GM12878 (cell line): ENCODE data around the gene ZNF692. TPM values are rescaled to one million over a fixed set of nuclear protein-coding genes. Genes with fewer than 3 reads are reported as not detected.
A peak's percentile ranks its signal among the peaks of the same experiment; 100 is the strongest.

ENCODE experiments used
- BCL11A ChIP-seq: IDR thresholded peaks from 2 replicates; pipeline ENCODE4 v1.6.1; 2011; ENCODE audit warnings: low read depth, low read length
- CBFB ChIP-seq: IDR thresholded peaks from 2 replicates; pipeline ENCODE4 v1.6.1; 2016; ENCODE audit warnings: antibody characterized with exemption, low read depth
- CBX3 ChIP-seq: fragments of 200-600 bp; sonication (generic); IDR thresholded peaks from 2 replicates; pipeline ENCODE4 v1.6.1; 2016; ENCODE audit warnings: low read depth, borderline replicate concordance
- DPF2 ChIP-seq: fragments of 450-650 bp; IDR thresholded peaks from 2 replicates; pipeline ENCODE4 v1.6.1; 2017; ENCODE audit warnings: mild to moderate bottlenecking
- E4F1 ChIP-seq: fragments of 450-650 bp; IDR thresholded peaks from 2 replicates; pipeline ENCODE4 v1.6.1; 2018; ENCODE audit warnings: borderline replicate concordance, mild to moderate bottlenecking; ENCODE audit not compliant: partially characterized antibody
- JUND ChIP-seq: IDR thresholded peaks from 2 replicates; pipeline ENCODE4 v1.6.1; 2012; ENCODE audit warnings: low read depth, mild to moderate bottlenecking, low read length, improper control_type of control experiment, moderate library complexity
- PKNOX1 ChIP-seq: fragments of 450-650 bp; IDR thresholded peaks from 2 replicates; pipeline ENCODE4 v1.6.1; 2016; ENCODE audit warnings: mild to moderate bottlenecking
- PML ChIP-seq: IDR thresholded peaks from 2 replicates; pipeline ENCODE4 v1.6.1; 2012; ENCODE audit warnings: low read length, inconsistent platforms
- RELB ChIP-seq: fragments of 450-650 bp; IDR thresholded peaks from 2 replicates; pipeline ENCODE4 v1.6.1; 2017; ENCODE audit warnings: low read depth, mild to moderate bottlenecking, moderate library complexity
- SREBF2 ChIP-seq: IDR thresholded peaks from 2 replicates; pipeline ENCODE4 v1.6.1; 2012; ENCODE audit warnings: mild to moderate bottlenecking, low read length
- polyA plus RNA-seq, 11 experiments: library from polyadenylated mRNA; depleted of rRNA in 4 of 11; unstranded in 6 of 11; stranded (reverse) in 5 of 11; fragments of >200 nt; fragmentation: Nextera tagmentation in 4 of 11; fragmentation: Illumina TruSeq in 1 of 11; extraction: Ambion mirVana in 4 of 11; extraction: Trizol in 1 of 11; gene quantifications; 1 replicate in 1 of 11; 2 replicates in 10 of 11; pipeline versions ENCODE4 v1.2.1 to v1.2.3, GENCODE V29; 2011 to 2016; ENCODE audit warnings: inconsistent platforms in 2 of 11, missing spikeins in 2 of 11, low read depth in 1 of 11
- total RNA-seq, 4 experiments: library from RNA; depleted of rRNA in 3 of 4; stranded (reverse); fragments of >200 nt in 3 of 4; fragmentation: Illumina TruSeq in 1 of 4; extraction: Trizol in 1 of 4; gene quantifications; 2 replicates each; pipeline versions ENCODE4 v1.2.1 to v1.2.3, GENCODE V29; 2013 to 2021
- TF ChIP-seq, protein P1 (sequence below): fragments of 450-650 bp; IDR thresholded peaks from 2 replicates; pipeline ENCODE4 v1.6.1; 2017; ENCODE audit warnings: mild to moderate bottlenecking, moderate library complexity
- TF ChIP-seq, protein P2 (sequence below): IDR thresholded peaks from 2 replicates; pipeline ENCODE4 v1.6.1; 2011; ENCODE audit warnings: low read depth, low read length, improper control_type of control experiment, borderline replicate concordance
- TF ChIP-seq, protein P3 (sequence below): fragments of 450-650 bp; formaldehyde crosslinking; IDR thresholded peaks from 2 replicates; pipeline ENCODE4 v1.5.0; 2022; ENCODE audit warnings: mild to moderate bottlenecking, missing genetic modification characterization

ZNF692 gene
- total and polyA plus RNA-seq, 10 of the 15 experiments (the other 5 are each of a cell fraction or from before 2014, with no cell fraction given) = 5.3 to 76.6 (median 36.9) TPM

DNA sequence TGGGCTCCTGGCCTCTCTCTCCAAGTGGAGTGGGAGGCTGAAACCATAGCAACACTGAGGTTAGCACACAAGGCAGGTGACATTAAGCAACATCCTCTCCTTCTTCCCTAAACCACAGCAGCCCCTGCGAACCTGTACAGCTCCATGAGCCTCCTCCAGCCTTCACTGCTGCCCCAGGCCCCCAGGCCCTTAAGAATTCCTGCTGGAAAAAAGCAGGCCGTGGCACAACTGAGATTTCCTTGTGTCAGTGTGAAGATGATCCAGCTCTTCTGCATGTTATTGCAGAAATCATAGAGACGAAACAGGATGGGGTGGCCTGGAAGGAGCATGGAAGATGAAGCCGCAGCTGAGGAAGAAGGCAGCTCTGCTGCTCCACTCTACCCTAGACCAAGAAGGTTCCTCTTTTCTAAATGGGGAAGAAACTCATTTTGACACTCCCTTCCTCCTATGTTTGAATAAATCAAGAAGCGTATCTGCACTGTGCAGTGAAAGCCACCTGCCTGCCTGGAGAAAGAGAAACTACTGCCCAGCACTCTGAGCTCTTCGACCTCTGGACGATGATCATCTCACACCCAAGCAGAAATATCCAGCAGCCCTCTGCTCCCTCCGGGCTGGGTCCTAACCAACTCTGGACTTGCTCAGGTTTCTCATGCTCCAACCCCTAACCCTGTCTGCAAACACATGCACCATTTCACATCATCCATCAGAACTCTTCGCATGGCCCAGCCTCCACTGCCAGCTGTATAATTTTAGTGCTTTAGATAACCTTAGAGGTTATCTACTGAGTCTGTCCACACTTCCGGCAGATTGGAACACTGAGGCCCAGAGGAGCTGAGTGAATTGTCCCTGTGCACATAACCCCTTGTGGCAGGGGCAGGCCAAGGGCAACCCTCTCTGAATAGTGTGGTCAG lies 53.9 kb downstream of the ZNF692 start (continued):
- TF ChIP-seq, protein P1, sequence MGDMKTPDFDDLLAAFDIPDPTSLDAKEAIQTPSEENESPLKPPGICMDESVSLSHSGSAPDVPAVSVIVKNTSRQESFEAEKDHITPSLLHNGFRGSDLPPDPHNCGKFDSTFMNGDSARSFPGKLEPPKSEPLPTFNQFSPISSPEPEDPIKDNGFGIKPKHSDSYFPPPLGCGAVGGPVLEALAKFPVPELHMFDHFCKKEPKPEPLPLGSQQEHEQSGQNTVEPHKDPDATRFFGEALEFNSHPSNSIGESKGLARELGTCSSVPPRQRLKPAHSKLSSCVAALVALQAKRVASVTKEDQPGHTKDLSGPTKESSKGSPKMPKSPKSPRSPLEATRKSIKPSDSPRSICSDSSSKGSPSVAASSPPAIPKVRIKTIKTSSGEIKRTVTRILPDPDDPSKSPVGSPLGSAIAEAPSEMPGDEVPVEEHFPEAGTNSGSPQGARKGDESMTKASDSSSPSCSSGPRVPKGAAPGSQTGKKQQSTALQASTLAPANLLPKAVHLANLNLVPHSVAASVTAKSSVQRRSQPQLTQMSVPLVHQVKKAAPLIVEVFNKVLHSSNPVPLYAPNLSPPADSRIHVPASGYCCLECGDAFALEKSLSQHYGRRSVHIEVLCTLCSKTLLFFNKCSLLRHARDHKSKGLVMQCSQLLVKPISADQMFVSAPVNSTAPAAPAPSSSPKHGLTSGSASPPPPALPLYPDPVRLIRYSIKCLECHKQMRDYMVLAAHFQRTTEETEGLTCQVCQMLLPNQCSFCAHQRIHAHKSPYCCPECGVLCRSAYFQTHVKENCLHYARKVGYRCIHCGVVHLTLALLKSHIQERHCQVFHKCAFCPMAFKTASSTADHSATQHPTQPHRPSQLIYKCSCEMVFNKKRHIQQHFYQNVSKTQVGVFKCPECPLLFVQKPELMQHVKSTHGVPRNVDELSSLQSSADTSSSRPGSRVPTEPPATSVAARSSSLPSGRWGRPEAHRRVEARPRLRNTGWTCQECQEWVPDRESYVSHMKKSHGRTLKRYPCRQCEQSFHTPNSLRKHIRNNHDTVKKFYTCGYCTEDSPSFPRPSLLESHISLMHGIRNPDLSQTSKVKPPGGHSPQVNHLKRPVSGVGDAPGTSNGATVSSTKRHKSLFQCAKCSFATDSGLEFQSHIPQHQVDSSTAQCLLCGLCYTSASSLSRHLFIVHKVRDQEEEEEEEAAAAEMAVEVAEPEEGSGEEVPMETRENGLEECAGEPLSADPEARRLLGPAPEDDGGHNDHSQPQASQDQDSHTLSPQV = no peak
- TF ChIP-seq PKNOX1 (0 out of 2 replicates have a peak, but pooled peaks have one; percentile 3), JUND (no peak), RELB (peak; percentile 70), DPF2 (peak; percentile 61), E4F1 (no peak), CBX3 (no peak), BCL11A (no peak), CBFB (0 out of 2 replicates have a peak, but pooled peaks have one; percentile 16), SREBF2 (no peak), PML (no peak)
- TF ChIP-seq, protein P2, sequence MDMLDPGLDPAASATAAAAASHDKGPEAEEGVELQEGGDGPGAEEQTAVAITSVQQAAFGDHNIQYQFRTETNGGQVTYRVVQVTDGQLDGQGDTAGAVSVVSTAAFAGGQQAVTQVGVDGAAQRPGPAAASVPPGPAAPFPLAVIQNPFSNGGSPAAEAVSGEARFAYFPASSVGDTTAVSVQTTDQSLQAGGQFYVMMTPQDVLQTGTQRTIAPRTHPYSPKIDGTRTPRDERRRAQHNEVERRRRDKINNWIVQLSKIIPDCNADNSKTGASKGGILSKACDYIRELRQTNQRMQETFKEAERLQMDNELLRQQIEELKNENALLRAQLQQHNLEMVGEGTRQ = no peak
- TF ChIP-seq, protein P3, sequence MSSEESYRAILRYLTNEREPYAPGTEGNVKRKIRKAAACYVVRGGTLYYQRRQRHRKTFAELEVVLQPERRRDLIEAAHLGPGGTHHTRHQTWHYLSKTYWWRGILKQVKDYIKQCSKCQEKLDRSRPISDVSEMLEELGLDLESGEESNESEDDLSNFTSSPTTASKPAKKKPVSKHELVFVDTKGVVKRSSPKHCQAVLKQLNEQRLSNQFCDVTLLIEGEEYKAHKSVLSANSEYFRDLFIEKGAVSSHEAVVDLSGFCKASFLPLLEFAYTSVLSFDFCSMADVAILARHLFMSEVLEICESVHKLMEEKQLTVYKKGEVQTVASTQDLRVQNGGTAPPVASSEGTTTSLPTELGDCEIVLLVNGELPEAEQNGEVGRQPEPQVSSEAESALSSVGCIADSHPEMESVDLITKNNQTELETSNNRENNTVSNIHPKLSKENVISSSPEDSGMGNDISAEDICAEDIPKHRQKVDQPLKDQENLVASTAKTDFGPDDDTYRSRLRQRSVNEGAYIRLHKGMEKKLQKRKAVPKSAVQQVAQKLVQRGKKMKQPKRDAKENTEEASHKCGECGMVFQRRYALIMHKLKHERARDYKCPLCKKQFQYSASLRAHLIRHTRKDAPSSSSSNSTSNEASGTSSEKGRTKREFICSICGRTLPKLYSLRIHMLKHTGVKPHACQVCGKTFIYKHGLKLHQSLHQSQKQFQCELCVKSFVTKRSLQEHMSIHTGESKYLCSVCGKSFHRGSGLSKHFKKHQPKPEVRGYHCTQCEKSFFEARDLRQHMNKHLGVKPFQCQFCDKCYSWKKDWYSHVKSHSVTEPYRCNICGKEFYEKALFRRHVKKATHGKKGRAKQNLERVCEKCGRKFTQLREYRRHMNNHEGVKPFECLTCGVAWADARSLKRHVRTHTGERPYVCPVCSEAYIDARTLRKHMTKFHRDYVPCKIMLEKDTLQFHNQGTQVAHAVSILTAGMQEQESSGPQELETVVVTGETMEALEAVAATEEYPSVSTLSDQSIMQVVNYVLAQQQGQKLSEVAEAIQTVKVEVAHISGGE (CRISPR knock-in tag) = no peak
